ENCODE measurements around the gene CD160.
A peak's percentile ranks its signal among the peaks of the same experiment; 100 is the strongest.
"Not testable (repeated sequence)": the region's sequence is repeated elsewhere in the genome, so short reads cannot be mapped to it uniquely, and the experiment has no call there.

The CD160 gene

DNA sequence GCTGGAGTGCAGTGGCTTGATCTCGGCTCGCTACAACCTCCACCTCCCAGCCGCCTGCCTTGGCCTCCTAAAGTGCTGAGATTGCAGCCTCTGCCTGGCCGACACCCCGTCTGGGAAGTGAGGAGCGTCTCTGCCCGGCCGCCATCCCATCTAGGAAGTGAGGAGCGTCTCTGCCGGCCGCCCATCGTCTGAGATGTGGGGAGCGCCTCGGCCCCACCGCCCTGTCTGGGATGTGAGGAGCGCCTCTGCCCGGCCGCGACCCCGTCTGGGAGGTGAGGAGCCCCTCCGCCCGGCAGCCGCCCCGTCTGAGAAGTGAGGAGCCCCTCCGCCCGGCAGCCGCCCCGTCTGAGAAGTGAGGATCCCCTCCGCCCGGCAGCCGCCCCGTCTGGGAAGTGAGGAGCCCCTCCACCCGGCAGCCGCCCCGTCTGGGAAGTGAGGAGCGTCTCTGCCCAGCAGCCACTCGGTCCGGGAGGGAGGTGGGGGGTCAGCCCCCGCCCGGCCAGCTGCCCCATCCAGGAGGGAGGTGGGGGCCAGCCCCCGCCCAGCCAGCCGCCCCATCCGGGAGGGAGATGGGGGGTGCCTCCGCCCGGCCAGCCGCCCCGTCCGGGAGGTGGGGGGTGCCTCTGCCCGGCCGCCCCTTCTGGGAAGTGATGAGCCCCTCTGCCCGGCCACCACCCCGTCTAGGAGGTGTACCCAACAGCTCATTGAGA is 45.1 kb downstream of the CD160 start:
- not testable (repeated sequence) for DNase-seq (ENCODE audit: insufficient read length, low spot score); FAIRE-seq

DNA sequence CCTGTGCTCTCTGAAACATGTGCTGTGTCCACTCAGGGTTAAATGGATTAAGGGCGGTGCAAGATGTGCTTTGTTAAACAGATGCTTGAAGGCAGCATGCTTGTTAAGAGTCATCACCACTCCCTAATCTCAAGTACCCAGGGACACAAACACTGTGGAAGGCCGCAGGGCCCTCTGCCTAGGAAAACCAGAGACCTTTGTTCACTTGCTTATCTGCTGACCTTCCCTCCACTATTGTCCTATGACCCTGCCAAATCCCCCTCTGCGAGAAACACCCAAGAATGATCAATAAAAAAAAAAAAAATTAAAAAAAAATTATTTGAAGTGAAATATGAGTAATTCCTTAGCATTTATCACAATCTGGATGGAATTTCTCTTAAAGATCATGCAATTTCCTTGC is 45.8 kb downstream of the CD160 start:
- not testable (repeated sequence) for DNase-seq (ENCODE audit: insufficient read length, low spot score); FAIRE-seq

DNA sequence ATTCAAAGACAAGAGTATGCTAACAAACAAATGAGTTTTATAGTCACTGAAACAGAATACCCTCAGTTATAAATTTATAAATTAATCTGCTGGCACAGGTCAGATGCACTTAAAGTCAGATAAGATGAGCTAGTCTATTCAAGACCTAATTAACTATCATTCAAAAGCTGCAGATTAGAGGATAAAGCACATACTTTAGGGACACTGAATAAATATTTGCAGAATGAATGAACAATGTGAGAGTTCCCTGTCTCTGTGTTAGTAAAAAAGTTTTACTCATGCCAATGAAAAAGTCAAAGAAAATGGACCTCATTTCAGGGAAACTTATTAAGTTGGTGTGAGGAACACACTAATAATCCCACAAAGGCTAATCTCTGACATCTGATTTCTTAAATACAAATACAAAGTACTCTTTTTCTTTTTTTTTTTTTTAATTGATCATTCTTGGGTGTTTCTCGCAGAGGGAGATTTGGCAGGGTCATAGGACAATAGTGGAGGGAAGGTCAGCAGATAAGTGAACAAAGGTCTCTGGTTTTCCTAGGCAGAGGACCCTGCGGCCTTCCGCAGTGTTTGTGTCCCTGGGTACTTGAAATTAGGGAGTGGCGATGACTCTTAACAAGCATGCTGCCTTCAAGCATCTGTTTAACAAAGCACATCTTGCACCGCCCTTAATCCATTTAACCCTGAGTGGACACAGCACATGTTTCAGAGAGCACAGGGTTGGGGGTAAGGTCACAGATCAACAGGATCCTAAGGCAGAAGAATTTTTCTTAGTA is 46.5 kb downstream of the CD160 start:
- not testable (repeated sequence) for DNase-seq (ENCODE audit: insufficient read length, low spot score)
- FAIRE-seq, result peak; percentile 60

DNA sequence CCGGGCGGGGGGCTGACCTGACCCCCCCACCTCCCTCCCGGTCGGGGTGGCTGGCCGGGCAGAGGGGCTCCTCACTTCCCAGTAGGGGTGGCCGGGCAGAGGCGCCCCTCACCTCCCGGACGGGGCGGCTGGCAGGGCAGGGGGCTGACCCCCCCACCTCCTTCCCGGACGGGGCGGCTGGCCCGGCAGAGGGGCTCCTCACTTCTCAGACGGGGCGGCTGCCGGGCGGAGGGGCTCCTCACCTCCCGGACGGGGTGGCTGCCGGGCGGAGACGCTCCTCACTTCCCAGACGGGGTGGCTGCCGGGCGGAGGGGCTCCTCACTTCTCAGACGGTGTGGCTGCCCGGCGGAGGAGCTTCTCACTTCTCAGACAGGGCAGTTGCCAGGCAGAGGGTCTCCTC is 47.6 kb downstream of the CD160 start:
- DNase-seq (ENCODE audit: insufficient read length, low spot score); FAIRE-seq: not testable (repeated sequence)

DNA sequence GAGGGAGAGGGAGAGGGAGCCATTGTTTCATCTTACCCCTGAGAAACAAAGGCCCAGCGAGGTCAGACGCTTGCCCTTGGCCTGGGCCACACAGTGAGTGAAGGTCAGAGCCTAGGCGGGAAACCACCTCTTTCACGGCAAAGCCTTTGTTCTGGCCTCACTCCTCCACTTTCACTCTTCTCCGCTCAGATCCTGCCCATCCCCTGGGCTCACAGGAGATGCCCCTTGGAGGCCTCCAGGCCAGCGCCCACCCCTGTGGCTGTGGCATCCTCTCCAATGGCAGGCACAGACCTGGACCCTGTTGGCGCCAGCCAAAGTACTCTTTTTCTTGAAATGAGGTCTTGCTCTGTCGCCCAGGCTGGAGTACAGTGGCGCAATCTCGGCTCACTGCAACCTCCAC is 48.7 kb downstream of the CD160 start:
- FAIRE-seq; DNase-seq (ENCODE audit: insufficient read length, low spot score): not testable (repeated sequence)

DNA sequence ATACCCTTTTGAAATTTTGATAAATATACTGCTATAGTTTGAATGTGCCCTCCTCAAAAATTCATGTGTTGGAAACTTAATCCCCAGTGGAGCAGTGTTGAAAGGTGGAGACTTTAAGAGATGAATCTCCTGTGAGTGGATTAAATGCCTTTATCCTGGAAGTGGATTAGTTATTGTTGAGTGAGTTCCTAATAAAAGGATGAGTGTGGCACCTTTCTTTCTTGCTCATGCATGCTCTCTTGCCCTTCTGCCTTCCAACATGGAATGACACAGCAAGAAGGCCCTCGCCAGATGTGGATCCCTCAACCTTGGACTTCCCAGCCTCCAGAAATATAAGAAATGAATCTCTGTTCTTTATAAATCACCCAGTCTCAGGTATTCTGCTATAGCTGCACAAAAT is 51.8 kb downstream of the CD160 start:
- DNase-seq (ENCODE audit: insufficient read length, low spot score), result peak; percentile 37
- TF ChIP-seq, protein P1, sequence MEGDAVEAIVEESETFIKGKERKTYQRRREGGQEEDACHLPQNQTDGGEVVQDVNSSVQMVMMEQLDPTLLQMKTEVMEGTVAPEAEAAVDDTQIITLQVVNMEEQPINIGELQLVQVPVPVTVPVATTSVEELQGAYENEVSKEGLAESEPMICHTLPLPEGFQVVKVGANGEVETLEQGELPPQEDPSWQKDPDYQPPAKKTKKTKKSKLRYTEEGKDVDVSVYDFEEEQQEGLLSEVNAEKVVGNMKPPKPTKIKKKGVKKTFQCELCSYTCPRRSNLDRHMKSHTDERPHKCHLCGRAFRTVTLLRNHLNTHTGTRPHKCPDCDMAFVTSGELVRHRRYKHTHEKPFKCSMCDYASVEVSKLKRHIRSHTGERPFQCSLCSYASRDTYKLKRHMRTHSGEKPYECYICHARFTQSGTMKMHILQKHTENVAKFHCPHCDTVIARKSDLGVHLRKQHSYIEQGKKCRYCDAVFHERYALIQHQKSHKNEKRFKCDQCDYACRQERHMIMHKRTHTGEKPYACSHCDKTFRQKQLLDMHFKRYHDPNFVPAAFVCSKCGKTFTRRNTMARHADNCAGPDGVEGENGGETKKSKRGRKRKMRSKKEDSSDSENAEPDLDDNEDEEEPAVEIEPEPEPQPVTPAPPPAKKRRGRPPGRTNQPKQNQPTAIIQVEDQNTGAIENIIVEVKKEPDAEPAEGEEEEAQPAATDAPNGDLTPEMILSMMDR (IDR thresholded peaks at IDR 0.05; ENCODE audit: insufficient read depth, missing control alignments), result no peak
- FAIRE-seq, result peak; percentile 99

DNA sequence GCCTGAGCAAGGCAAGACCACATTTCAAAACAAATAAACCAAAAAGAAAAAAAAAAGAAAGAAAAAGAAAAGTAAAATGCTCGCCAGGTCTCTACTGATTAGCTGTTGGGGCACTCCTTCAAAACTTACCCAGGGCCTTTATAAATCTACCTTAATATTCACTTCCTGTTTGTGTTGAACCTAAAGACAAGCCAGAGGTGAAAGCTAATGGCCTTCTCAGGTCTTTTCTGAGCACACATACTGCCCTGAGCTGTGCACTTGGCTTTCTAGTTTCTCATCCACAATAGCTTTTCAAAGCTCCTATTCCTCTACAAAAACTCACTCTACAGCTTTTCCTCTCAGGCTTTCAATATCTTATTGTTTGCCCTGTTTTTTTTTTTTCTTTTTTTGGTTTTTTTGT is 54.1 kb downstream of the CD160 start:
- TF ChIP-seq, protein P1 (IDR thresholded peaks at IDR 0.05; ENCODE audit: insufficient read depth, missing control alignments), result no peak
- DNase-seq (ENCODE audit: insufficient read length, low spot score), result no peak
- FAIRE-seq, result no peak

DNA sequence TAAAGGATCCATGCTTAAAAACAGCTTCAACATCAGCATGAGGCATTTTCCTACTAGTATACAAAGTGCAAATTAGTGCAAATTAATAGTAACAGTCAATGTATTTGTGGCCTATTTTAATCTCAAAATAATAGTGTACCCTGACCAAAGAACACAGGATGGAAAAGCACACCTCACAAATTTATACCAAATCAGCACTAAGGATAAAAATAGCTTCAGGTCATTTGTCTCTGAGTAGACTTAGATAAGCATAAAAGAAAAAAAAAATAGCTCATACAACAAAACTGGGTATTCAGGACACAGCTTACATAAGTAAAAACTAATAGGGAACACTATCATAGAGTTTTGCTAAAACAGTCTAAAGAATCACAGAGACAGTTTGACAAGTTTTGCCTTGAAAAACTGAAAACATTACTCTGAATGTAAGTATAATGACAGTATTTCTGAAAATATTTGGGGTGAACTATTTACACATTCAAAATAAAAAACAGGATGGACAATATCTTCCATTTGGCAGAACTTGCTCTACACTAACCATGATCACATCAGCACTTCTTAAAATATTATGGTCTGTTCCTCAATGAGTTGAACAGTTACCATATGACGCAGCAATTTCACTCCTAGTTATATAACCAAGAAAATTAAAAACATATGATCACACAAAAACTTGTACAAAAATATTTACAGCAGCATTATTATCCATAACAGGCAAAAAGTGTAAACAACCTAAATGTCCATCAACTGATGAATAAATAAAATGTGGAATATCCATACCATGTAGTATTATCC is 58.3 kb downstream of the CD160 start:
- DNase-seq (ENCODE audit: insufficient read length, low spot score), result no peak
- TF ChIP-seq, protein P1 (IDR thresholded peaks at IDR 0.05; ENCODE audit: insufficient read depth, missing control alignments), result no peak
- FAIRE-seq, result peak; percentile 35

DNA sequence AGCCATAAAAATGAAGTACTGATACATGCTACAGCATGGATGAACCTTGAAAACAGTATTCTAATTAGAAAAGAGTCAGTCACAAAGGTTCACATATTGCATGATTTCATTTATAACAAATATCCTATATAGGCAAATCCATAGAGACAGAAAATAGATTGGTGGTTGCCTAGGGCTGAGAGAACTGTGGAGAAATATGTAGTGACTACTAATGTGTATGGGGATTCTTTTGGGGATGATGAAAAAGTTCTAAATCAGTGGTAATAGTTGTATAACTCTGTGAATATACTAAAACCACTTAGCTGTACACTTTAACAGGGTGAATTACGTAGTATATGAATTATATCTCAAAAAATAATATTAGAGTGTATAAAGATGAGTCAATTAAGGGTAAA is 58.8 kb downstream of the CD160 start:
- TF ChIP-seq, protein P1 (IDR thresholded peaks at IDR 0.05; ENCODE audit: insufficient read depth, missing control alignments), result no peak
- DNase-seq (ENCODE audit: insufficient read length, low spot score) (no peak), FAIRE-seq (no peak)

All from D721Med (cell line).